COLO668 (cell line): Measurements from ENCODE around the gene ATXN3L.

Source experiments
- DNase-seq: peaks from one replicate; lab custom pipeline; 2025; ENCODE audit not compliant: unreplicated experiment; lab: John Stamatoyannopoulos, UW

Gene ATXN3L

GRCh38 chrX:13270360-13270759, 49.5 kb downstream of the ATXN3L start:
- DNase-seq: no peak

GRCh38 chrX:13268874-13269273, 51.0 kb downstream of the ATXN3L start:
- DNase-seq: no peak
